ENCODE measurements around the gene CHPF.

- no peak for TF ChIP-seq CTCF (IDR thresholded peaks at IDR 0.05; ENCODE audit: extremely low read depth in 1 of 2, insufficient read depth in 1 of 2, low read depth in 1 of 2, low read length in 2 of 2)
- TF ChIP-seq POLR2A (IDR thresholded peaks at IDR 0.05; ENCODE audit: low read depth, low read length) = no peak
- TF ChIP-seq EZH2 (IDR thresholded peaks at IDR 0.05; ENCODE audit: borderline replicate concordance, low read depth, low read length, severe bottlenecking) = no peak
- no peak for TF ChIP-seq MAX (IDR thresholded peaks at IDR 0.05; ENCODE audit: insufficient read depth, insufficient read length)
- no peak for TF ChIP-seq FOS (IDR thresholded peaks at IDR 0.05; ENCODE audit: borderline replicate concordance, insufficient read depth, low read length)
Measured at GRCh38 chr2:219549619-219550018, 6.0 kb upstream of the CHPF start.
